Spleen (tissue), 7 donors: ENCODE results near the gene HOOK1.

ENCODE experiments used
- CTCF ChIP-seq, 11 experiments: fragments of 200-600 bp in 7 of 11; fragments of 450-650 bp in 4 of 11; sonication (generic) in 4 of 11; IDR thresholded peaks in 8 of 11; conservative IDR thresholded peaks in 3 of 11; 1 replicate in 7 of 11; 2 replicates in 4 of 11; pipeline versions ENCODE4 v1.4.0 to v1.8.0; 2016 to 2021; ENCODE audit warnings: antibody characterized with exemption in 11 of 11, inconsistent platforms in 4 of 11, mild to moderate bottlenecking in 1 of 11
- POLR2A ChIP-seq, 3 donors: fragments of 450-650 bp; IDR thresholded peaks; one replicate each; pipeline ENCODE4 v1.5.1; 2017; ENCODE audit warnings: antibody characterized with exemption in 3 of 3, mild to moderate bottlenecking in 1 of 3
- donor health status: DM: no; HTN: no; CAD: no; lungs with moderate emphysema.
- donor health status: DM: no; HTN: no; CAD: no.
- donor health status: DM: no; HTN: no; CAD: no.

DNA sequence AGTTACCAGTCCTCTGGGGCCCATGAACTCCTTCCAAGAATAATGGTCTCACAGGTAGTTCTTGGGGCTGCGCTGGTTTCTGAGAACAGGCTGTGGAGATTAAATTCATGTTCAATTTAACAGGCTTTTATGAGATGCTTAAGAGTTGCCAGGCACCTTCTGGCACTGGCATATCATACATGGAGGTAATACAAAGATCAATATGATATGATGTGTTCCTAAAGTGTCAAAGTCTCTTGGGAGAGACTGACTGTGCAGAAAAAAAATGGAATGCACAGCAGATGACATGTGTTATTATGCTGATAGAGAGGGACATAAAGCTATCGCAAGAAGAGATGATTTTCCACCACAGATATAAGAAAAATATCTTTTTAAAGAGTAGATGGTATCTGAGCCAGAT, 105.0 kb downstream of the HOOK1 start:
- TF ChIP-seq CTCF (IDR thresholded peaks at IDR 0.05 in 8 of 11, conservative IDR thresholded peaks at IDR 0.05 in 3 of 11) (no peak), POLR2A (IDR thresholded peaks at IDR 0.05) (no peak)
